GM18502 (cell line): ENCODE results near the gene B4GALT1.
"Not testable (repeated sequence)": the region's sequence is repeated elsewhere in the genome, so short reads cannot be mapped to it uniquely, and the experiment has no call there.

ENCODE experiments used
- ATAC-seq: cut with Tn5 transposase; IDR thresholded peaks from one replicate; pipeline ENCODE4 v1.9.1; 2021; ENCODE audit warnings: mild to moderate bottlenecking; ENCODE audit not compliant: unreplicated experiment, poor library complexity

B4GALT1 gene

GRCh38 chr9:33185858-33186257 is 18.7 kb upstream of the B4GALT1 start:
- no peak for ATAC-seq

- no peak for ATAC-seq
Measured at GRCh38 chr9:33185406-33185805, 18.3 kb upstream of the B4GALT1 start.

DNA sequence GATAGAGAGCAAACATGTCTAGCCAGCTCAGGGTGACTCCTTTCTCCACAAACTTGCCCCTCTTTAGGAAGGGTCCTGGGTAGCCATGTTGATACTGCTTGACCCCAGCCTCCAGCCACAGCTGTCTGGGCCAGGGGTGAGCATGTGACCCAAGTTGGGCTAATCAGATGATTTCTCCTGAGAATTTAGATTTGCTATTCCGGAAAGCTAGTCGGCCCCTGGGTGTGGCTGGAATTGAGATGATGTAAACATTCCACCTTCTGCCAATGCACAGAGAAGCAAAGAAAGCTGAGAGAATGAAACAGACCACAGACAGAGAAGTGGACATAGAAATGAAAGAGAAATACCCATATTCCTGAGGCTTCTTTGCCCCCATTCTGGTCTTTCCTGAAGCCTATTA is 17.8 kb upstream of the B4GALT1 start:
- no peak for ATAC-seq

DNA sequence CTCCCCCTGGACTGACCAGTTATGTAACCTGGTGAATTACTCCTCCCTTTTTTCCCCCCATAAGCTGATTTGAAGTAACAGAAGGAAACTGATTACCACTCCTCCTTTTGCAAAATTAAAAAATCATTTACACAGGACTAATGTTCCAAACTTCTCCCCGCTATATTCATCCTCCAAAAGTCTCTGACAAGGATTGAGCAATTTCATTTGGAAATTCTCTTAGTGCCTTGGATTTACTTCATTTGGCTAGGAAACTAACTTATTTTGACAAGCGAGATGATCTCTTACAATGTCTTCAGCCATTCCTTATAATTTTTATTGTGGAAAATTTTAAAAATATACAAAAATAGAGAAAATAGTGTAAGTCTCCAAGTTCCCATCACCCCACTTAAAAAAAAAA is 15.4 kb upstream of the B4GALT1 start:
- ATAC-seq, result no peak

DNA sequence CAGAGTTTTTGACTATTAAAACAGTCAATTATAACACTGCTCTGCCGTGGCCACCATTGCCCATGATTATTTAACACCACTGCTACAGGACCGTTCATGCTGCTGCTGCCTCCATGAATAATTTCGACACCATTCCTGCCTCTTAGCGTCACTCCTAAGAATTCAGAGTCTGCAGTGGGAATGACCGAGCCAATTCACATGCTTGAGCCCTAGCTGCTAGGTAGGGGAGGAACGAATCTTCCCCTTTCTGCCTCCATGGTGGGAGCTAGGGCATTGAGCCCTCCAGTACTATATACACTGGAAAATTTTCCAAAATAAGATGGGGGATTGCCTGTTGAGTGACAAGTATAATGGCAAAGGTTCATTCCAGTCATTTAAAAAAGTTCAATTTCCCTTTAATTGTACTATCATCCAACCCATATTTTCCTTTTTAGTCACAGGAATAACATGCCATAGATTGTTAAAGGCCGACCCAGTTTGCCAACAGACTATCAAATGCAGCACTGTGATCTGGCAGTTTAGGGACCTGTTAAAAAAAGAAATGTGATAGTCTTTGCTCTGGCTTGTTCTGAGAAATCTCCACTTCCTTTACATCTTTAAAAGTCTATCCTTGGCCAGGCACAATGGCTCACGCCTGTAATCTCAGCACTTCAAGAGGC is 13.5 kb upstream of the B4GALT1 start:
- no peak for ATAC-seq

DNA sequence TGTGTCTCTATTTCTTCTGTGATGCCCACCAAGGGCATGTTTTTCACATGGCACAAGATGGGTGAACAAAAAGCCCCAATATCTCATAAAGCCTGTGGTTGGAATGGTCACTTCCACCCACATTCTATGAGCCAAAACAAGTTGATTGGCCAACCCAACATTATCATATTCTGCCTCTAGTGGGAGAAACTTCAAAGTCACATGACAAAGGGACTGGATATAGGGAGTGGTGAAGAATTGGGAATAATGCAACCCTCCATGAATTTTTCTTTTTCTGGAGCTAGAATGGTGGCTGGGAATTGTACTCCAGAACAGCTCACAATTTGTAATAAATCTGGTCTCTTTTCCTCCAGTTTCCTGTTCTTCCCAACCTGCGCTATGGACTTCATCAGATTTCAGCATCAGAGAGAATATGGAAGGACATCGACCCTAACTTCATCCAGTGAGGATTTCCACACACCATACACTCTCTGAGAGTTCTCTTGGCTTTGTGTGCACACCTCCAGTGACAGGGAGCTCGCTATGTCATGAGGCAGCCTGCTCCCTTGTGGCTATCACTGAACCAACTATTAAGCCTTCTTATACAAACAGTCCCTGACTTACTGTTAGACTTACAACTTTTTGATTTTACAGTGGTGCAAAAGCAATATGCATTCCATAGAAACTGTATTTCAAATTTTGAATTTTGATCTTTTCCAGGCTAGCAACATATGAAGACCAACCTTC is 12.0 kb upstream of the B4GALT1 start:
- ATAC-seq, result no peak

DNA sequence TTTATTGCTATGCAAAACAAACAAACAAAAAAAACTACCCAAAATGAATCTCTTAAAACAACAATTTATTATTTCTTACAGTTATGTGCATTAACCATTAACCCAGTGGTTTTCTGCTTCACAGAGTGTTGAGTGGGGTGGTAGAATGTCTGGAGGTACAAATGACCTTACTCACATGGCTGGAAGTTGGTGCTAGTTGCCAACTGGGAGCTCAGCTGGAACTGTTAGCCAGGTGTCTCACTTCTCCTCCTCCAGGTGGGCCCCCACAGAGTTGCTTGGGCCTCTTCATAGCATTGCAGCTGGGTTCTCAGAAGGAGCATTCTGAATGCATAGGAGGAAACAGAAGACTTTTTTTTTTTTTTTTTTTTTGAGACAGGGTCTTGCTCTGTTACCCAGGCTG is 10.5 kb upstream of the B4GALT1 start:
- ATAC-seq, result no peak

GRCh38 chr9:33177086-33177485 is 9.9 kb upstream of the B4GALT1 start:
- no peak for ATAC-seq

GRCh38 chr9:33175649-33176325 is 8.7 kb upstream of the B4GALT1 start:
- no peak for ATAC-seq

GRCh38 chr9:33172256-33173238 is 5.4 kb upstream of the B4GALT1 start:
- ATAC-seq, result no peak

GRCh38 chr9:33170464-33171415 is 3.6 kb upstream of the B4GALT1 start:
- no peak for ATAC-seq

DNA sequence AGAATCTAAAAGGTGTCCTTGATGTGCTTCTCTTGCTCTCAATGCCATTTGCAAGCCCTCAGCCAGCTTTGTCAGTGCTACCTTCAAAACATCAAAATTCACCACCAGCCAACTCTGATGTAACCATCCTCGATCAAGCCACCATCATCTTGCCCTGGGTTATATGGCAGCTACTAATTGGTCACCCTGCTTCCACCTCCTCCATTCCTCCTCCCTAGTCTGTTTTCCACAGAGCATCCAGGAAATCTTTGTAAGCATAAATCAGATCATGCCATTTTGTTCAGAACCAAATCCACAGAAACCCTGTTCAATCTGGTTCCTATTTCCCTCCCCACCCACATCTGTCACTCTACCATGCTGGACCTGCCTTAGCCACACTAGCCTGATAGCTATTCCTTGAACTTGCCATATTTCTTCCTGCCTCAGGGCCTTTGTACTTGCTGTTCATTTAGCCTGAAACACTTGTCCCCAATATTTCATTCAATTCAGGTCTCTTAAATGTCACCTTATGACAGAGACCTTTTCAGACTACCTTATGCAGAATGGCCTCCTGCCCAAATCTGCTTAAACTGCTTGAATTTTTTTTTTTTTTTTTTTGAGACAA is 1.9 kb upstream of the B4GALT1 start:
- no peak for ATAC-seq

- ATAC-seq, result peak; percentile 7
Measured at GRCh38 chr9:33167972-33168461, 881 bp upstream of the B4GALT1 start.

DNA sequence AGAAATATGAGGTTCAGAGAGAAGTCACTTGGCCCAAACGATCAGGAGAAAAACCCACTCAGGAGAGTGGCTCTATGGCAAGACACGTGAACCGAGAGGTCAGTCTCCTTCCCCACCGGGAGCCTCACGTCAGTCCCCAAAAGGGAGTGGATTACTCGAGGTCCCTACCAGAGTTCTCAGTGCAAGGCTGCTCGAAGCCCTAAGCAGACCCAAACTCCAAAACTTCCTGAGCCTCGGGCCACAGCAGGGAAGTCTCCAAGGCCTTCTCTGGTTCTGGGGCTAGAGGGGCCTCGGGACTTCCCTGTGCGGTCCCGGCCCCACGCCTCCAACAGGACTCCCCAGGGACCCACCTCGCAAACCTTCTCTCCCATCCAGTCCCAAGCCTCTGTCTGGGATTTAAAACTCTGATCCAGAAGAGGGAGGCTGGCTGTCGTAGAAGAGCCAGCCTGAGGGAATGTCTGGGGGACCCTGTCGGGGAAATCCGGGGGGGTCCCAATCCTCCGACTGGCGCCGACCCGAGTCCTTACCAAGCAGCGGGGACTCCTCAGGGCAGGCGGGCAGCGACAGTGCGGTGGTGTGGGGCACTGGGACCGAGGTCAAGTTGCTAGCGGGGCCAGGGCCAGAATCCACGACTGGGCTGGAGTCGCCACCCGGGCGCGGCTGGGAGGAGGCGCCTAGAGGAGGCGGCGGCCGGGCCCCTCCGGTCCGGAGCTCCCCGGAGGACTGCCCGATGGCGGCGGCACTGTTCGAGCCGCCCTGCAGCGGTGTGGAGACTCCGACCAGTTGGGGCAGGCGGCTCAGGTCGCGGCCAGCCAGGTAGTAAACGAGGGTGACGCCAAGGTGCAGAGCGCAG is 679 bp downstream of the B4GALT1 start:
- peak; percentile 2 for ATAC-seq

GRCh38 chr9:33165263-33166151 is 1.6 kb downstream of the B4GALT1 start:
- ATAC-seq, result peak; percentile 24

DNA sequence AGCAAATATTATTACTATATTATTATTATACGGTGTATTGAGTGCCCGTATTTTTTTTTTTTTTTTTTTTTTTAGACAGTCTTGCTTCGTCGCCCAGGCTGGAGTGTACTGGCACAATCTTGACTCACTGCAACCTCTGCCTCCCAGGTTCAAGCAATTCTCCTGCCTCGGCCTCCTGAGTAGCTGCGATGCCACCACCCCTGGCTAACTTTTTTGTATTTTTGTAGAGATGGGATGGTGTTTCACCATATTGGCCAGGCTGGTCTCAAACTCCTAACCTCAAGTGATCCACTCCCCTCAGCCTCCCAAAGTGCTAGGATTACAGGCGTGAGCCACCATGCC is 2.2 kb downstream of the B4GALT1 start:
- not testable (repeated sequence) for ATAC-seq
